ENCODE data around the gene SERF2. TPM values are rescaled to one million over a fixed set of nuclear protein-coding genes. Genes with fewer than 3 reads are reported as not detected.

SERF2 gene
- total and polyA plus RNA-seq, 2 of the 8 experiments (the other 6 are each of a cell fraction or from before 2014, with no cell fraction given), result 655 to 999 TPM

DNA sequence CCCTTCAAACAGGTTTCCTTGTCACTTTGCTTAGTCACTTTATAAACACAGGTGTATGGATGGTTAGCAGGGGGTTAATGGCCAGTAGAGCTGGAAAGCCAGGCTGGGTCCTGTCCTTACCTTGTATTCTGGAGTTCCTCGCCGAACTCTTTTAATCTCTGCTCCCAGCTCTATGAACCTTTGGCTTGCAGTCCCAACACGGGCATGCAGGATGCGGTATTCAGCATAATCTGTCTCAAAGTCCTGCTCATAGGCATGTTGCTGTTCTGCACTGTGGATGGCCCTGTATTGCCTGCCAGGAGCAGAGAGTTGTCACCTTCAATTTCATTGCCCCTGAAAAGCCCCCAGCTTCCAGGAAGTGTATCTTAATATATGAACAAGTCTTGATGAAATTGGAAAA is 18.1 kb upstream of the SERF2 start:
- Histone ChIP-seq H3K79me1 (ENCODE audit: low read depth, low read length) (no peaks in the 10 kb centered on the region), H2AFZ (ENCODE audit: low read length) (no peak overlapping the region), H2BK15ac (ENCODE audit: low read length) (no peak overlapping the region), H3K36me3 (ENCODE audit: control insufficient read depth in 2 of 4, insufficient read depth in 4 of 4, low read length in 3 of 4) (peaks cover 26 to 47% (median 39%) of the 10 kb centered on the region in 4 experiments), H3K4me2 (ENCODE audit: insufficient read depth in 1 of 2, low read depth in 2 of 2, low read length in 2 of 2) (no peak overlapping the region), H4K5ac (ENCODE audit: insufficient read length, low read depth, low read length) (no peak overlapping the region), H3K4me1 (replicated peaks in 1 of 4; ENCODE audit: control insufficient read depth in 3 of 4, insufficient read depth in 4 of 4, low read length in 3 of 4) (peaks cover 0 to 12% (median 5%) of the 10 kb centered on the region in 4 experiments; a peak in 5 of 7 replicates), H3K18ac (ENCODE audit: extremely low read depth, low read length) (no peak overlapping the region), H2AK5ac (ENCODE audit: low read depth, low read length) (no peak overlapping the region), H3K14ac (ENCODE audit: insufficient read length) (no peak overlapping the region), H3K27me3 (replicated peaks in 1 of 4; ENCODE audit: control insufficient read depth in 3 of 4, extremely low read depth in 1 of 4, insufficient read depth in 3 of 4, low read length in 3 of 4) (peaks cover 0 to 2% (median 0%) of the 10 kb centered on the region in 4 experiments; a peak in 2 of 7 replicates), H3K4ac (replicated peaks; ENCODE audit: insufficient read length, low read depth, low read length) (no peak overlapping the region), H3K9me3 (ENCODE audit: insufficient read depth in 2 of 2, low read depth in 1 of 2, low read length in 1 of 2) (no peaks in the 10 kb centered on the region), H2BK120ac (replicated peaks; ENCODE audit: low read depth, low read length) (no peak overlapping the region), H2BK12ac (ENCODE audit: low read depth, low read length) (no peak overlapping the region), H3K23me2 (ENCODE audit: low read depth, low read length) (peaks cover 12% of the 10 kb centered on the region), H4K8ac (ENCODE audit: extremely low read depth, insufficient read depth, low read length) (no peak overlapping the region), H3K27ac (ENCODE audit: low read depth, low read length) (no peak overlapping the region), H4K20me1 (replicated peaks in 1 of 2; ENCODE audit: control insufficient read depth in 1 of 2, insufficient read depth in 2 of 2, low read length in 2 of 2) (peaks cover 0 to 3% of the 10 kb centered on the region in 2 experiments), H3K56ac (replicated peaks; ENCODE audit: insufficient read length, low read depth, low read length) (no peak overlapping the region), H3K9ac (replicated peaks in 1 of 4; ENCODE audit: extremely low read depth in 1 of 4, low read depth in 3 of 4, low read length in 3 of 4) (no peak overlapping the region), H3K4me3 (ENCODE audit: extremely low read depth in 1 of 4, insufficient read depth in 2 of 4, low read depth in 3 of 4, low read length in 4 of 4) (no peak overlapping the region), H3K23ac (ENCODE audit: insufficient read length) (no peak overlapping the region), H4K91ac (replicated peaks; ENCODE audit: insufficient read length, low read length) (no peak overlapping the region), H3K79me2 (ENCODE audit: control insufficient read depth in 1 of 2, insufficient read depth in 2 of 2, low read length in 2 of 2) (no peaks in the 10 kb centered on the region), H2BK5ac (ENCODE audit: low read depth, low read length) (no peak overlapping the region), H2BK20ac (ENCODE audit: low read length) (no peak overlapping the region)
- WGBS, 2 experiments (ENCODE audit: extremely low coverage in 1 of 2, insufficient coverage in 1 of 2, insufficient read length in 1 of 2, insufficient replicate concordance in 2 of 2, low coverage in 1 of 2, low lambda C conversion rate in 2 of 2, missing lambda C conversion rate in 1 of 2), result 94% methylated on average over 4 of the region's 4 CpGs; no CpG with 5 or more reads in 1 of the 2 experiments
- ChIA-PET POLR2A (ENCODE audit: partially characterized antibody) (interaction anchor here (1.1 to 4.8 kb wide), 6 partner anchors 10 to 29 kb away, joined by 3 to 54 read pairs (median 5); partner anchors contain the start of genes HYPK and SERINC4), CTCF (ENCODE audit: partially characterized antibody) (interaction anchor here (0.8 to 1.6 kb wide), 4 partner anchors 15 to 31 kb away, joined by 3 to 4 read pairs (median 4); no protein-coding TSS in a partner anchor)
- FAIRE-seq (no peak), DNase-seq (ENCODE audit: low read depth in 1 of 2, low spot score in 2 of 2) (no peak)
- TF ChIP-seq PHF8 (conservative IDR thresholded peaks at IDR 0.05; ENCODE audit: low read depth, low read length) (no peak), CREB1 (IDR thresholded peaks at IDR 0.05) (no peak), POLR2A (IDR thresholded peaks at IDR 0.05; ENCODE audit: control extremely low read depth in 1 of 2, low read depth in 2 of 2, low read length in 2 of 2) (peak in 1 of 2 experiments; percentile 34; a peak in 1 of 3 replicates)
